Spleen (tissue), 11 donors: ENCODE data around the gene TAS2R16. TPM values are rescaled to one million over a fixed set of nuclear protein-coding genes. Genes with fewer than 3 reads are reported as not detected.

ENCODE experiments used
- DNase-seq: peaks from one replicate; pipeline ENCODE4 v3.0.0-alpha.2; 2020
- H3K27ac ChIP-seq, 8 donors: fragments of 200-600 bp; sonication (generic) in 7 of 8; 1 replicate in 4 of 8; 2 replicates in 4 of 8; pipeline versions ENCODE4 v1.5.0 to v1.8.0; 2016 to 2021; ENCODE audit warnings: inconsistent platforms in 4 of 8, mild to moderate bottlenecking in 4 of 8, moderate library complexity in 1 of 8
- H3K27me3 ChIP-seq, 7 donors: fragments of 200-600 bp; sonication (generic) in 6 of 7; replicated peaks in 1 of 7; 1 replicate in 4 of 7; 2 replicates in 3 of 7; pipeline versions ENCODE4 v1.5.0 to v1.8.0; 2016 to 2021; ENCODE audit warnings: inconsistent platforms in 3 of 7, mild to moderate bottlenecking in 1 of 7
- H3K36me3 ChIP-seq, 6 donors: fragments of 200-600 bp; sonication (generic) in 5 of 6; 1 replicate in 4 of 6; 2 replicates in 2 of 6; pipeline versions ENCODE4 v1.5.0 to v1.8.0; 2016 to 2021; ENCODE audit warnings: inconsistent platforms in 2 of 6
- H3K4me1 ChIP-seq, 6 donors: fragments of 200-600 bp; sonication (generic) in 5 of 6; 1 replicate in 3 of 6; 2 replicates in 3 of 6; pipeline versions ENCODE4 v1.5.0 to v1.8.0; 2016 to 2021; ENCODE audit warnings: inconsistent platforms in 3 of 6
- H3K4me3 ChIP-seq, 8 donors: fragments of 200-600 bp; sonication (generic) in 7 of 8; 1 replicate in 4 of 8; 2 replicates in 4 of 8; pipeline versions ENCODE4 v1.5.0 to v1.8.0; 2016 to 2021; ENCODE audit warnings: inconsistent platforms in 4 of 8, mild to moderate bottlenecking in 4 of 8, moderate library complexity in 2 of 8
- H3K9me3 ChIP-seq, 8 donors: fragments of 200-600 bp; sonication (generic) in 7 of 8; 1 replicate in 4 of 8; 2 replicates in 4 of 8; pipeline versions ENCODE4 v1.5.0 to v1.8.0; 2016 to 2021; ENCODE audit warnings: inconsistent platforms in 4 of 8
- POLR2A ChIP-seq, 3 donors: fragments of 450-650 bp; IDR thresholded peaks; one replicate each; pipeline ENCODE4 v1.5.1; 2017; ENCODE audit warnings: antibody characterized with exemption in 3 of 3, mild to moderate bottlenecking in 1 of 3
- POLR2AphosphoS5 ChIP-seq, 3 donors: sonication (generic); formaldehyde crosslinking; IDR thresholded peaks; one replicate each; pipeline ENCODE4 v1.5.1; 2017; ENCODE audit warnings: antibody characterized with exemption in 3 of 3
- WGBS, 5 donors: extraction: QIAGEN DNeasy Blood & Tissue Kit in 3 of 5; methylation state at CpG; one replicate each; pipeline versions ENCODE4 v1.1.5 to v1.1.7; 2013 to 2018; 5-methylcytosine and 5-hydroxymethylcytosine counted together
- intact Hi-C: fragments of 100-400 bp; cut with DNase I; formaldehyde crosslinking; loops from one replicate; pipeline ENCODE4 v1.15.0; 2023; ENCODE audit warnings: low total_unique reads
- polyA plus RNA-seq, 3 donors: library from polyadenylated mRNA; stranded (reverse); fragments of 200-250 nt; gene quantifications; one replicate each; pipeline ENCODE4 v1.2.1, GENCODE V29; 2013
- total RNA-seq, 7 donors: library from RNA; depleted of rRNA in 3 of 7; stranded (reverse); fragments of >200 nt in 3 of 7; fragmentation: NEBNext Ultra II Directional in 4 of 7; extraction: Animal tissue kit (Norgen Biotek cat#: 25700) in 4 of 7; gene quantifications; one replicate each; pipeline versions ENCODE4 v1.1.0 to v1.2.1, GENCODE V29; 2016 to 2021
- TF ChIP-seq, protein P1 (sequence below), 11 experiments: fragments of 200-600 bp in 7 of 11; fragments of 450-650 bp in 4 of 11; sonication (generic) in 4 of 11; IDR thresholded peaks in 8 of 11; conservative IDR thresholded peaks in 3 of 11; 1 replicate in 7 of 11; 2 replicates in 4 of 11; pipeline versions ENCODE4 v1.4.0 to v1.8.0; 2016 to 2021; ENCODE audit warnings: antibody characterized with exemption in 11 of 11, inconsistent platforms in 4 of 11, mild to moderate bottlenecking in 1 of 11
- donor health status: healthy with polysubstance abuse.
- donor health status: DM: no; HTN: no; CAD: no; lungs with moderate emphysema.
- donor health status: DM: no; HTN: no; CAD: no.
- donor health status: Bipolar disorder and iron deficiency.
- donor health status: healthy.
- donor health status: DM: no; HTN: no; CAD: no.
- donor health status: DM: yes; HTN: yes; CAD: no.

TAS2R16 gene
- total and polyA plus RNA-seq, 10 donors: not detected

DNA sequence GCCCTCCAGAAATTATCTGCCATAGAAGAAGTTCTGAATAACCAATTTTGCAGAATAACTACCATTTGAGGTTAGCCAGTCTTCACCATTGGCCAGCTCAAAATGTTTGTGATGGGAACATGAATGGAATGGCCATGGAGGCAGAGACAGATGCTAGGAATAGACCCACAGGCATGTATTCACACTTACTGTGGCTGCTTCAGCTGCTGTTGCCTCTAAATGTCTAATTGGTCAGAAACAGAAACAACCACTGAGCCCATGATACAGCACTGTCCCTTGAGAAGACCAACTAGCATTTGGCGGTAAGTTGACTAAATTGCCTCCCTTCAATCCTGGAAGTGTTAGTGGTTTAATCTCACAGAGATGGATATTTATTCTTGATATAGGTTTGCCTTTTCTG is 38.6 kb upstream of the TAS2R16 start:
- 92 to 100% (median 98%) methylated on average over 1 of the region's 1 CpG for WGBS, 5 donors
- Histone ChIP-seq H3K36me3 (no peaks in the 10 kb centered on the region), H3K4me1 (no peaks in the 10 kb centered on the region), H3K27ac (no peak overlapping the region), H3K9me3 (peaks cover 0 to 39% (median 17%) of the 10 kb centered on the region in 8 donors), H3K27me3 (no peaks in the 10 kb centered on the region), H3K4me3 (no peak overlapping the region)
- DNase-seq: no peak
- intact Hi-C loops: no loop called here
- TF ChIP-seq POLR2AphosphoS5 (IDR thresholded peaks at IDR 0.05) (no peak), POLR2A (IDR thresholded peaks at IDR 0.05) (no peak)

DNA sequence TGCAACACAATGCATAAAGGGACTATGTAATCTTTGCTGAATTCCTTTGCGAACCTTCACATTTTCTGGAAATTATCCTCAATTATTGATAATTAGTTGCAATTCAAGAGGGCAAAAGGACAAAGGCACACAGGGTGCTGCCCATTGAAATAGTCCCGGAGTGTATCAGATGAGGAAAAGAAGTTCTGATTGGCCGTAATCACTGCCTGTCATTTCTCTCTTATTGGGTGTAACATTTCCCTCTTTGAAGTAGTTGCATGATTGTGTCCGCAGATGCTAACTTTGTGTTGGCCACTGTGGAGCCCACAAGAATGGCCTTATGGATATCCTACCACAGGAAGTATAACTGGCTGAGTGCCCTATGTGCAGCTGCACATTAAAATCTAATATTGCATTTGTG is 35.1 kb upstream of the TAS2R16 start:
- H3K4me1 ChIP-seq: no peaks in the 10 kb centered on the region
- WGBS, 5 donors: 88 to 97% (median 90%) methylated on average over 4 of the region's 4 CpGs
- peaks cover 0 to 37% (median 21%) of the 10 kb centered on the region in 8 donors for H3K9me3 ChIP-seq
- no peak overlapping the region for H3K4me3 ChIP-seq
- no peaks in the 10 kb centered on the region for H3K36me3 ChIP-seq
- intact Hi-C loops: no loop called here
- H3K27ac ChIP-seq: no peak overlapping the region
- no peaks in the 10 kb centered on the region for H3K27me3 ChIP-seq
- no peak for DNase-seq
- TF ChIP-seq POLR2AphosphoS5 (IDR thresholded peaks at IDR 0.05) (no peak), POLR2A (IDR thresholded peaks at IDR 0.05) (no peak)
- TF ChIP-seq, protein P1, sequence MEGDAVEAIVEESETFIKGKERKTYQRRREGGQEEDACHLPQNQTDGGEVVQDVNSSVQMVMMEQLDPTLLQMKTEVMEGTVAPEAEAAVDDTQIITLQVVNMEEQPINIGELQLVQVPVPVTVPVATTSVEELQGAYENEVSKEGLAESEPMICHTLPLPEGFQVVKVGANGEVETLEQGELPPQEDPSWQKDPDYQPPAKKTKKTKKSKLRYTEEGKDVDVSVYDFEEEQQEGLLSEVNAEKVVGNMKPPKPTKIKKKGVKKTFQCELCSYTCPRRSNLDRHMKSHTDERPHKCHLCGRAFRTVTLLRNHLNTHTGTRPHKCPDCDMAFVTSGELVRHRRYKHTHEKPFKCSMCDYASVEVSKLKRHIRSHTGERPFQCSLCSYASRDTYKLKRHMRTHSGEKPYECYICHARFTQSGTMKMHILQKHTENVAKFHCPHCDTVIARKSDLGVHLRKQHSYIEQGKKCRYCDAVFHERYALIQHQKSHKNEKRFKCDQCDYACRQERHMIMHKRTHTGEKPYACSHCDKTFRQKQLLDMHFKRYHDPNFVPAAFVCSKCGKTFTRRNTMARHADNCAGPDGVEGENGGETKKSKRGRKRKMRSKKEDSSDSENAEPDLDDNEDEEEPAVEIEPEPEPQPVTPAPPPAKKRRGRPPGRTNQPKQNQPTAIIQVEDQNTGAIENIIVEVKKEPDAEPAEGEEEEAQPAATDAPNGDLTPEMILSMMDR (IDR thresholded peaks at IDR 0.05 in 8 of 11, conservative IDR thresholded peaks at IDR 0.05 in 3 of 11): no peak

DNA sequence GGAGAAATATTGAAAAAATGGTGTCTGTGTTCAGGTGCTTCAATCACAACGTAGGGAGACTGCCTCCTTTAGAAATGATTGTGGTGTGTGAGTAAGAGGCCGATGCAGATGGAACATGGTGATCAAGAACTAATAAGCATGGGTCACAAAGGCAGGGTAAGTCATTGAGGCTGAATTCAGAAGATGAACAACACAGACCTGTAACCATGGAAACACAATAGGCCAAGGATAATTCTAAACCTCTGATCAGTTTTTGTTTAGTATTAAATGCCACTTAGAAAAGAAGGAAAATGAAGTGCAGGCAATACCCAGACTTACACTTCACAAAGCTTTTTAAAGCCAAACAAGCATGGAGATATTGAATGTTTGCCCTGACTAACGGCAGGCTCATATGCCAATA is 32.8 kb upstream of the TAS2R16 start:
- no peaks in the 10 kb centered on the region for H3K36me3 ChIP-seq
- H3K4me1 ChIP-seq: no peaks in the 10 kb centered on the region
- no peak for TF ChIP-seq POLR2A (IDR thresholded peaks at IDR 0.05)
- TF ChIP-seq, protein P1 (IDR thresholded peaks at IDR 0.05 in 8 of 11, conservative IDR thresholded peaks at IDR 0.05 in 3 of 11): no peak
- no peak for TF ChIP-seq POLR2AphosphoS5 (IDR thresholded peaks at IDR 0.05)
- no peaks in the 10 kb centered on the region for H3K27me3 ChIP-seq
- no peak overlapping the region for H3K4me3 ChIP-seq
- no peak for DNase-seq
- intact Hi-C loops: no loop called here
- WGBS, 5 donors: 75 to 82% (median 76%) methylated on average over 3 of the region's 3 CpGs
- H3K27ac ChIP-seq: no peak overlapping the region
- H3K9me3 ChIP-seq: peaks cover 0 to 34% (median 14%) of the 10 kb centered on the region in 8 donors

DNA sequence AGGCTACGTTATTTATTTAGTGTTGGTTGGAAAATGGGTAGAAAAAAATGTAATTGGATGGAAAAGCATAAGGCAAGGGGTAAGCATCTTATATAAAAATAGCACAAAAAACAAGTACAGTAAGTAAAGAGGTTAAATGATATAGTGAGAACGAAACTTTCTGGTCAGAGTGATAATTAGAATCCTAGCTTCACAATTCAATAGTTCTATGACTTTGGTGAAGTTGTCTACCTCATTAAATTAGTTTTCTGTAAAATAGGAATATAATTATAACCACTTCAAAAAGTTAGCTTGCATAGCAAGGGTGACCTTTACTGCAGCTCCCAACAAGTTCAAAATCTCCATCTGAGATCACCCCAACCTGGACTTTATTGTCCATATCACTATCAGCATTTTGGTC is 30.8 kb upstream of the TAS2R16 start:
- no peak for DNase-seq
- no peak overlapping the region for H3K4me3 ChIP-seq
- no peak overlapping the region for H3K27ac ChIP-seq
- no peaks in the 10 kb centered on the region for H3K4me1 ChIP-seq
- intact Hi-C loops: no loop called here
- 61 to 74% (median 68%) methylated on average over 2 of the region's 2 CpGs for whole genome bisulfite sequencing, 5 donors
- H3K36me3 ChIP-seq: no peaks in the 10 kb centered on the region
- peaks cover 0 to 35% (median 20%) of the 10 kb centered on the region in 8 donors for H3K9me3 ChIP-seq
- TF ChIP-seq, protein P1 (IDR thresholded peaks at IDR 0.05 in 8 of 11, conservative IDR thresholded peaks at IDR 0.05 in 3 of 11): no peak
- no peak for TF ChIP-seq POLR2AphosphoS5 (IDR thresholded peaks at IDR 0.05)
- no peak for TF ChIP-seq POLR2A (IDR thresholded peaks at IDR 0.05)
- H3K27me3 ChIP-seq: no peaks in the 10 kb centered on the region
